ENCODE results near the gene VPS25.
"Not testable (repeated sequence)": the region's sequence is repeated elsewhere in the genome, so short reads cannot be mapped to it uniquely, and the experiment has no call there.

The VPS25 gene

DNA sequence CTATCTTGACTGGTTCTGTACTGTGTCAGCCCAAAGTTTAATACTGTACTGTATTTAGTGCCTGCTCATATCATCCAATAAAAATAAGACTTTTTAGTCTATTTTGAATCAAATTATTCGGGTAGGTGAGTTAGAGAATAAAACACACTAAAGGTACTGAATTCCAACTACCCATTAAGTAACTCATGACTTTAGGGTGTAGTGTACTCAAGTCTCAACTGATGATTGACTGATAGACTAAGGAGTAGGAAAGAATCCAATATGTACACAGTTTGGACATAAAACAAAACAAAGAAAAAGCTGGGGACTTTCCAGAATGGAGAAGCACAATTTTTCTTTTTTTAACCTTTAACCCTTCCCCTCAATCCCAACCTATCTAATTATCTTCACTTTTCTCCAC lies 32.5 kb upstream of the VPS25 start:
- DNase-seq (no peak), ATAC-seq (ENCODE audit: insufficient read depth, low read depth) (no peak)
- peaks cover 2% of the 10 kb centered on the region for H3K36me3 ChIP-seq (ENCODE audit: insufficient read depth, low read length)
- peaks cover 24% of the 10 kb centered on the region for H3K4me1 ChIP-seq (ENCODE audit: insufficient read depth, low read length)
- H3K79me2 ChIP-seq (ENCODE audit: insufficient read depth, low read length) = peaks cover 88% of the 10 kb centered on the region
- H3K27ac ChIP-seq (ENCODE audit: low read length) = no peak overlapping the region
- H3K4me2 ChIP-seq (ENCODE audit: insufficient read depth, low read length) = no peak overlapping the region
- TF ChIP-seq, protein P1, sequence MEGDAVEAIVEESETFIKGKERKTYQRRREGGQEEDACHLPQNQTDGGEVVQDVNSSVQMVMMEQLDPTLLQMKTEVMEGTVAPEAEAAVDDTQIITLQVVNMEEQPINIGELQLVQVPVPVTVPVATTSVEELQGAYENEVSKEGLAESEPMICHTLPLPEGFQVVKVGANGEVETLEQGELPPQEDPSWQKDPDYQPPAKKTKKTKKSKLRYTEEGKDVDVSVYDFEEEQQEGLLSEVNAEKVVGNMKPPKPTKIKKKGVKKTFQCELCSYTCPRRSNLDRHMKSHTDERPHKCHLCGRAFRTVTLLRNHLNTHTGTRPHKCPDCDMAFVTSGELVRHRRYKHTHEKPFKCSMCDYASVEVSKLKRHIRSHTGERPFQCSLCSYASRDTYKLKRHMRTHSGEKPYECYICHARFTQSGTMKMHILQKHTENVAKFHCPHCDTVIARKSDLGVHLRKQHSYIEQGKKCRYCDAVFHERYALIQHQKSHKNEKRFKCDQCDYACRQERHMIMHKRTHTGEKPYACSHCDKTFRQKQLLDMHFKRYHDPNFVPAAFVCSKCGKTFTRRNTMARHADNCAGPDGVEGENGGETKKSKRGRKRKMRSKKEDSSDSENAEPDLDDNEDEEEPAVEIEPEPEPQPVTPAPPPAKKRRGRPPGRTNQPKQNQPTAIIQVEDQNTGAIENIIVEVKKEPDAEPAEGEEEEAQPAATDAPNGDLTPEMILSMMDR (IDR thresholded peaks at IDR 0.05; ENCODE audit: borderline replicate concordance, extremely low read depth, low read length, poor library complexity, severe bottlenecking) = no peak
- no peak for TF ChIP-seq EZH2 (IDR thresholded peaks at IDR 0.05; ENCODE audit: borderline replicate concordance, low read depth, low read length, severe bottlenecking)
- H3K9me3 ChIP-seq (ENCODE audit: insufficient read depth, low read length, severe bottlenecking) = no peaks in the 10 kb centered on the region
- H3K9ac ChIP-seq (ENCODE audit: low read depth, low read length) = no peak overlapping the region
- peaks cover 6% of the 10 kb centered on the region; the same call in 1 of the 2 replicates for H4K20me1 ChIP-seq (ENCODE audit: insufficient read depth, low read length)
- H3K4me3 ChIP-seq (ENCODE audit: low read depth in 1 of 2, low read length in 2 of 2) = no peak overlapping the region
- no peak overlapping the region for H2AFZ ChIP-seq (ENCODE audit: low read depth, low read length)
- H3K27me3 ChIP-seq (ENCODE audit: insufficient read depth, low read length, poor library complexity) = no peaks in the 10 kb centered on the region

DNA sequence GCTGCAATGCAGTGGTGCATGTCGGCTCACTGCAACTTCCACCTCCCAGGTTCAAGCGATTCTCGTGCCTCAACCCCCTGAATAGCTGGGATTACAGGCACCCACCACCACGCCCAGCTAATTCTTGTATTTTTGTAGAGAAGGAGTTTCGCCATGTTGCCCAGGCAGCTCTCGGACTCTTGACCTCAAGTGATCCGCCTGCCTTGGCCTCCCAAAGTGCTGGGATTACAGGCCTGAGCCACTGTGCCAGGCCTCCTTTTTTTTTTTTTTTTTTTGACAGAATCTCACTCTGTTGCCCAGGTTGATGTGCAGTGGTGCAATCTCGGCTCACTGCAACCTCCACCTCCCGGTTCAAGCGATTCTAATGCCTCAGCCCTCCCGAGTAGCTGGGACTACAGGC lies 30.3 kb upstream of the VPS25 start:
- not testable (repeated sequence) for H3K4me3 ChIP-seq (ENCODE audit: low read depth in 1 of 2, low read length in 2 of 2); H3K9me3 ChIP-seq (ENCODE audit: insufficient read depth, low read length, severe bottlenecking); H4K20me1 ChIP-seq (ENCODE audit: insufficient read depth, low read length); H3K27me3 ChIP-seq (ENCODE audit: insufficient read depth, low read length, poor library complexity); ATAC-seq (ENCODE audit: insufficient read depth, low read depth); H3K27ac ChIP-seq (ENCODE audit: low read length); H2AFZ ChIP-seq (ENCODE audit: low read depth, low read length); DNase-seq; H3K36me3 ChIP-seq (ENCODE audit: insufficient read depth, low read length)
- H3K4me1 ChIP-seq (ENCODE audit: insufficient read depth, low read length) = peaks cover 29% of the 10 kb centered on the region
- H3K4me2 ChIP-seq (ENCODE audit: insufficient read depth, low read length) = peak overlapping the region; percentile 84; the same call in 1 of the 2 replicates
- peak overlapping the region; percentile 70 for H3K9ac ChIP-seq (ENCODE audit: low read depth, low read length)
- peaks cover 67% of the 10 kb centered on the region for H3K79me2 ChIP-seq (ENCODE audit: insufficient read depth, low read length)

DNA sequence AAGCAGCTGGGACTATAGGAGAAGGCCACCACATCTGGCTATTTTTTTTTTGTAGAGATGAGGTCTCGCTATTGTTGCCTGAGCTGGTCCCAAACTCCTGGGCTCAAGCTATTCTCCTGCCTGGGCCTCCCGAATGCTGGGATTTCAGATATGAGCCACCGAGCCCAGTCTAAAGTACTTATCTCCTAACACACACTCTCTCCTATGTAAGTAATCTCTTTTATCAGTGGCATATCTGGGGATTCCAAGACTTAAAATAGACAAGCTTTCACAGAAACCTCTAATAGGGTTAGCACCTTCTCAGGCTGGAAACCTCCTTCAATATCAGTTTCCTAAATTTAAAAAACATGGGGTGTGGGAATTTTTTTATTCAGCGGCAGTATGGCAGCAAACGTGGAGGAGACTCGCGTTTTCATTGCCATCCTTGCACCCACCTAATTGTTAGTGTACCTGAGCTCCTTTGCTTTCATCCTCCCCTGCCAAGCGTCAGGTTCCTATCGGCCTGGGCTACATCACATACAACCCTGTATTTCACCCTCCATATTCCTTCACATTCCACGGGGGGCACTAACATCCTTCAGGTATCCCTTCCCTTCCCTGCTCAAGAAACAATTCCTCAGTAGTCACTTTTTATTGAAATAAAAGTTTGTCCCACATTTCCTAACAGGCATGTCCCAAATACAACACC lies 29.5 kb upstream of the VPS25 start:
- Histone ChIP-seq H3K9me3 (ENCODE audit: insufficient read depth, low read length, severe bottlenecking) (no peaks in the 10 kb centered on the region), H3K4me1 (ENCODE audit: insufficient read depth, low read length) (peaks cover 29% of the 10 kb centered on the region), H4K20me1 (ENCODE audit: insufficient read depth, low read length) (peaks cover 6% of the 10 kb centered on the region; the same call in 1 of the 2 replicates), H3K9ac (ENCODE audit: low read depth, low read length) (peak overlapping the region; percentile 70), H3K36me3 (ENCODE audit: insufficient read depth, low read length) (peaks cover 2% of the 10 kb centered on the region; the same call in 1 of the 2 replicates), H3K27ac (ENCODE audit: low read length) (peak overlapping the region; percentile 82), H3K27me3 (ENCODE audit: insufficient read depth, low read length, poor library complexity) (no peaks in the 10 kb centered on the region), H3K79me2 (ENCODE audit: insufficient read depth, low read length) (peaks cover 61% of the 10 kb centered on the region), H3K4me2 (ENCODE audit: insufficient read depth, low read length) (peak overlapping the region; percentile 84), H3K4me3 (ENCODE audit: low read depth in 1 of 2, low read length in 2 of 2) (peak overlapping the region; percentile 44 to 84), H2AFZ (ENCODE audit: low read depth, low read length) (peak overlapping the region; percentile 86)
- TF ChIP-seq, protein P1 (IDR thresholded peaks at IDR 0.05; ENCODE audit: borderline replicate concordance, extremely low read depth, low read length, poor library complexity, severe bottlenecking) = peak; percentile 49
- no peak for TF ChIP-seq EZH2 (IDR thresholded peaks at IDR 0.05; ENCODE audit: borderline replicate concordance, low read depth, low read length, severe bottlenecking)
- no peak for ATAC-seq (ENCODE audit: insufficient read depth, low read depth)
- DNase-seq = no peak

DNA sequence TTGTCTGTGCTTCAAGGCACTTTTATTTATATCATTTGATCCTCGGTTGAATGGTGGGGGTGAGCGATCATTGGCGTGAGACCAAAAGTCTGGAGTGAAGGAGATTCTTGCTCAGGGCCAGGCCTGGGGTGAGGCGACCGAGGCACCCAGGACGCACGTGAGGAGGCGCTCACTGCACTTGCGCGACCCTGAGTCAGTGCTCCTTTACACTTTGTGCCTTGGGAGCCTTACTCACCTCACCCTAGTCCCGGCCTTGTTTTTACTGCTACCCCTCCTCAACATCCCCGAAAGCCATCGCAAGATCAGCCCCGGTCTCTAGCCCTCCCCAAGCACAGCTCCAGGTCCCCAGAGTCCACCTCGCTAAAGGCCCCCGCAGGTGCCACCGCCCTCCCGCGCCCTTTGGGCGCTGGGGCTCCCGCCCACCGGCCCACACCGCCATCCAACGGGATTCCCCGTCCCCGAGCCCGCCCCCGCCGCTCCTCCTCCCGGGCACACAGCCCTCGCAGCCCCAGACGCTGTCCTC lies 28.9 kb upstream of the VPS25 start:
- peak; percentile 81 for DNase-seq
- Histone ChIP-seq H3K4me3 (ENCODE audit: low read depth in 1 of 2, low read length in 2 of 2) (peak overlapping the region; percentile 44 to 84), H3K36me3 (ENCODE audit: insufficient read depth, low read length) (peaks cover 2% of the 10 kb centered on the region; the same call in 1 of the 2 replicates), H3K4me2 (ENCODE audit: insufficient read depth, low read length) (peak overlapping the region; percentile 84), H4K20me1 (ENCODE audit: insufficient read depth, low read length) (peaks cover 6% of the 10 kb centered on the region; the same call in 1 of the 2 replicates), H3K9ac (ENCODE audit: low read depth, low read length) (peak overlapping the region; percentile 70), H3K9me3 (ENCODE audit: insufficient read depth, low read length, severe bottlenecking) (no peaks in the 10 kb centered on the region), H3K27me3 (ENCODE audit: insufficient read depth, low read length, poor library complexity) (no peaks in the 10 kb centered on the region), H3K27ac (ENCODE audit: low read length) (peak overlapping the region; percentile 82), H3K79me2 (ENCODE audit: insufficient read depth, low read length) (peaks cover 55% of the 10 kb centered on the region), H3K4me1 (ENCODE audit: insufficient read depth, low read length) (peaks cover 29% of the 10 kb centered on the region), H2AFZ (ENCODE audit: low read depth, low read length) (peak overlapping the region; percentile 88)
- no peak for TF ChIP-seq EZH2 (IDR thresholded peaks at IDR 0.05; ENCODE audit: borderline replicate concordance, low read depth, low read length, severe bottlenecking)
- TF ChIP-seq, protein P1 (IDR thresholded peaks at IDR 0.05; ENCODE audit: borderline replicate concordance, extremely low read depth, low read length, poor library complexity, severe bottlenecking) = no peak
- peak; percentile 80 for ATAC-seq (ENCODE audit: insufficient read depth, low read depth)

Measured in DND-41 (cell line).